GM18867 (cell line): ENCODE results near the gene HERC6.
"Not testable (repeated sequence)": the region's sequence is repeated elsewhere in the genome, so short reads cannot be mapped to it uniquely, and the experiment has no call there.

Source experiments
- ATAC-seq: cut with Tn5 transposase; IDR thresholded peaks from one replicate; pipeline ENCODE4 v1.9.1; 2021; ENCODE audit warnings: mild to moderate bottlenecking, moderate library complexity; ENCODE audit not compliant: unreplicated experiment

HERC6 gene

GRCh38 chr4:88378691-88379559, at the start of gene HERC6:
Gene HERC6 (plus strand): TSS chr4:88378852. CDS start chr4:88378922, 70 bp downstream.
- ATAC-seq, result peak; percentile 84

GRCh38 chr4:88333741-88334405, 44.8 kb upstream of the HERC6 start:
- ATAC-seq, result no peak

GRCh38 chr4:88335092-88335665, 43.5 kb upstream of the HERC6 start:
- ATAC-seq, result no peak

GRCh38 chr4:88341227-88342192, 37.1 kb upstream of the HERC6 start:
- ATAC-seq, result no peak

GRCh38 chr4:88346902-88347301, 31.8 kb upstream of the HERC6 start:
- ATAC-seq, result not testable (repeated sequence)

GRCh38 chr4:88348761-88349160, 29.9 kb upstream of the HERC6 start:
- ATAC-seq, result not testable (repeated sequence)

- ATAC-seq, result no peak
Measured at GRCh38 chr4:88350786-88351185, 27.9 kb upstream of the HERC6 start.

GRCh38 chr4:88352062-88352740, 26.5 kb upstream of the HERC6 start:
- ATAC-seq, result no peak

GRCh38 chr4:88353324-88353723, 25.3 kb upstream of the HERC6 start:
- ATAC-seq, result no peak

GRCh38 chr4:88356771-88357170, 21.9 kb upstream of the HERC6 start:
- ATAC-seq, result no peak

- ATAC-seq, result no peak
Measured at GRCh38 chr4:88357262-88357661, 21.4 kb upstream of the HERC6 start.

- no peak for ATAC-seq
Measured at GRCh38 chr4:88359558-88359957, 19.1 kb upstream of the HERC6 start.

GRCh38 chr4:88360256-88360655, 18.4 kb upstream of the HERC6 start:
- ATAC-seq, result no peak

- no peak for ATAC-seq
Measured at GRCh38 chr4:88360791-88361190, 17.9 kb upstream of the HERC6 start.

GRCh38 chr4:88361217-88361773, 17.4 kb upstream of the HERC6 start:
- not testable (repeated sequence) for ATAC-seq

GRCh38 chr4:88366460-88366859, 12.2 kb upstream of the HERC6 start:
- ATAC-seq, result no peak

- ATAC-seq, result no peak
Measured at GRCh38 chr4:88367826-88368225, 10.8 kb upstream of the HERC6 start.

GRCh38 chr4:88369180-88369812, 9.4 kb upstream of the HERC6 start:
- ATAC-seq, result not testable (repeated sequence)

- ATAC-seq, result no peak
Measured at GRCh38 chr4:88381123-88381522, 2.5 kb downstream of the HERC6 start.
